Measurements from ENCODE around the gene SAPCD2. TPM values are rescaled to one million over a fixed set of nuclear protein-coding genes. Genes with fewer than 3 reads are reported as not detected.
"Not testable (repeated sequence)": the region's sequence is repeated elsewhere in the genome, so short reads cannot be mapped to it uniquely, and the experiment has no call there.

SAPCD2 gene
- total RNA-seq, 2 donors from 2014 or later, result 0.27 to 0.39 TPM

DNA sequence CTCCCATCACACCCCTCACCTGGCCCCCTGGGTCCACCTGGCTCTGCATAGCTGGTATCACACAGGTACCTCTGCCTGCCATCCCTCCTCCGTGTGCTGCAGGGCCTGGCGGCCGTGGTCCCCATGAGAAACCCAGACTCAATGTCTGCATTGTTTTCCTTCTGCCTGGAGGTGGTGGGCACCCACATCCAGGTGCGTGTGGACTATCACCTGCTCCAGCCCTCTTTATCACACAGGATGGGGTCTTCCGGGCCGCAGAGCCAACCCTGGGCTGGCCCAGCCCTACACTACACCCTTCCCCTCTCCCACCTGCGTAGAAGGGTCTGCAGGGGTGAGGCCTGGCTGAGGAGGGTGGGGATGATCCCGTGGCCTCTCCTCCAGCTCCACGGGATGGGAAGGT lies 31.4 kb downstream of the SAPCD2 start:
- H3K27me3 Mint-ChIP-seq, result no peaks in the 10 kb centered on the region
- H3K27ac Mint-ChIP-seq, result no peak overlapping the region
- H3K9me3 ChIP-seq (ENCODE audit: control insufficient read depth, low read length, poor library complexity, severe bottlenecking), result no peaks in the 10 kb centered on the region
- peaks cover 15% of the 10 kb centered on the region for H3K4me1 Mint-ChIP-seq
- ATAC-seq, result no peak
- no peak for DNase-seq
- no peak overlapping the region for H3K4me3 Mint-ChIP-seq
- no peaks in the 10 kb centered on the region for H3K36me3 Mint-ChIP-seq (ENCODE audit: low read depth)

DNA sequence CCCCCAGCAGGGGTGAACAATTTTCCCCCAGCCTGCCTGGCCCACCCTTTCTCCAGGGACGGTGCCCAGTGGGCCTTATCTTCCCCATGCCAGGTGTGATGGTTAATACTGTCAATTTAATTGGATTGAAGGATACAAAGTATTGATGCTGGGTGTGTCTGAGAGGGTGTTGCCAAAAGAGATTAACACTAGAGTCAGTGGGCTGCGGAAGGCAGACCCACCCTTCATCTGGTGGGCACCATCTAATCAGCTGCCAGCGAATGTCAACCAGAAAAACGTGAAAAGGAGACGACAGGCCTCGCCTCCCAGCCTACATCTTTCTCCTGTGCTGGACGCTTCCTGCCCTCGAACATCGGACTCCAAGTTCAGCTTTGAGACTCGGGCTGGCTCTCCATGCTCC lies 32.9 kb downstream of the SAPCD2 start:
- no peak for ATAC-seq
- Mint-ChIP-seq H3K27me3 (no peaks in the 10 kb centered on the region), H3K4me3 (no peak overlapping the region), H3K36me3 (ENCODE audit: low read depth) (no peaks in the 10 kb centered on the region), H3K4me1 (peaks cover 19% of the 10 kb centered on the region), H3K27ac (no peak overlapping the region)
- no peak for DNase-seq
- H3K9me3 ChIP-seq (ENCODE audit: control insufficient read depth, low read length, poor library complexity, severe bottlenecking), result no peaks in the 10 kb centered on the region

DNA sequence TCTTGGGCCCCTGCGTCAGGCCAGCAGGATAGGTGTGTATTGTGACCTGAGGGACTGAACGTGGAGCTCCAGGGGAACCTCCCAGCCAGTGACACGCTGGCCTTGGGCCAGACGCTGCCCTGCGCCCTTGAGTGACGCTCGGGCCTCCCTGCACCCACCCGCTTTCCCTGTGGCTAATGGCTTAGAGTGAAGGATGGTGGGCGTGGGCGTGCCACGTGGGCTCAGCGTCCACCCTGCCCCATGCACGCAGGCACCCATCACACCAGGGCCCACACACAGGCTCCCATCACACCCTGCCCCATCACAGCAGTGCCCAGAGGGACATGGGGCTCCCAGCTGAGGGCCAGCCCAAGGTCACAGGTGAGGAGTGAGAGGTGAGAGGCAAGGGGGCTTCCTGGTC lies 33.3 kb downstream of the SAPCD2 start:
- no peaks in the 10 kb centered on the region for H3K9me3 ChIP-seq (ENCODE audit: control insufficient read depth, low read length, poor library complexity, severe bottlenecking)
- ATAC-seq (no peak), DNase-seq (no peak)
- Mint-ChIP-seq H3K27me3 (no peaks in the 10 kb centered on the region), H3K4me1 (peaks cover 19% of the 10 kb centered on the region), H3K27ac (no peak overlapping the region), H3K36me3 (ENCODE audit: low read depth) (no peaks in the 10 kb centered on the region), H3K4me3 (no peak overlapping the region)

DNA sequence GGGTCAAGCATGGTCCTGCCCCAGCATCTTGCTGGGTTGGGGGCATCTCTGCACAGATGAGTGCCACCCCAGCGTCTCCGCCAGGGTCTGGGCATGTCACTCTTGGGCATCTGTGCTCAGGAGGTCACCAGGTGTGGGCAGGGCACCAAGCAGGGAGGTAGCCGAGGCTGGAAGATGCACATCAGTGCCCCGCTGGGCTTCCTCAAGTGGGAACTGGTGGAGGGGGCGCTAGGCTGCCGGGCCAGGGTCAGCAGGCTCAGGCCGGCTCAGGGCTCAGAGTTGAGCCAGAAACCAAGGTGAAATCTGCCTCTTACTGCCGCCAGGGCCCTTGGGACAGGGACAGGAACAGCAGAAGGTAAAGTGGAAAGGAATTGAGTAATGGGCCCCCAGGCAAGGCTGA lies 34.4 kb downstream of the SAPCD2 start:
- no peak for ATAC-seq
- H3K27me3 Mint-ChIP-seq, result no peaks in the 10 kb centered on the region
- DNase-seq, result no peak
- no peaks in the 10 kb centered on the region for H3K36me3 Mint-ChIP-seq (ENCODE audit: low read depth)
- H3K27ac Mint-ChIP-seq, result no peak overlapping the region
- H3K9me3 ChIP-seq (ENCODE audit: control insufficient read depth, low read length, poor library complexity, severe bottlenecking), result no peaks in the 10 kb centered on the region
- no peak overlapping the region for H3K4me3 Mint-ChIP-seq
- H3K4me1 Mint-ChIP-seq, result peaks cover 21% of the 10 kb centered on the region

DNA sequence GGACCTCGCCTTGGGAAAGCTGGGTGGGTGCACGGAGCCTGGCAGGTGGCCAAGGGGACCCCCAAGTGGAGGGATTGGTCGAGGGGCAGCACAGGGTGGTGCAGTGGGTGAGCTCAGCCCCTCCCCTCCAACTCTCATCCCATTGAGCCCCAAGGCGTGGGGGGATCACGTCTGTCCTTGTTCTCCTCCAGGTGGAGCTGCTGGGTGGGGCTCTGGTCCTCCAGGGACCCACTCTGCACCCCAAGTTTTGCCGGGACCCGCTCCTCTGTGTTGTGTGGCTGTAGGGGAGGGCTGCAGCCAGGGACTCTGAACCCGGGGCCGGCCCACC lies 34.9 kb downstream of the SAPCD2 start:
- H3K36me3 Mint-ChIP-seq (ENCODE audit: low read depth), result no peaks in the 10 kb centered on the region
- no peak for DNase-seq

DNA sequence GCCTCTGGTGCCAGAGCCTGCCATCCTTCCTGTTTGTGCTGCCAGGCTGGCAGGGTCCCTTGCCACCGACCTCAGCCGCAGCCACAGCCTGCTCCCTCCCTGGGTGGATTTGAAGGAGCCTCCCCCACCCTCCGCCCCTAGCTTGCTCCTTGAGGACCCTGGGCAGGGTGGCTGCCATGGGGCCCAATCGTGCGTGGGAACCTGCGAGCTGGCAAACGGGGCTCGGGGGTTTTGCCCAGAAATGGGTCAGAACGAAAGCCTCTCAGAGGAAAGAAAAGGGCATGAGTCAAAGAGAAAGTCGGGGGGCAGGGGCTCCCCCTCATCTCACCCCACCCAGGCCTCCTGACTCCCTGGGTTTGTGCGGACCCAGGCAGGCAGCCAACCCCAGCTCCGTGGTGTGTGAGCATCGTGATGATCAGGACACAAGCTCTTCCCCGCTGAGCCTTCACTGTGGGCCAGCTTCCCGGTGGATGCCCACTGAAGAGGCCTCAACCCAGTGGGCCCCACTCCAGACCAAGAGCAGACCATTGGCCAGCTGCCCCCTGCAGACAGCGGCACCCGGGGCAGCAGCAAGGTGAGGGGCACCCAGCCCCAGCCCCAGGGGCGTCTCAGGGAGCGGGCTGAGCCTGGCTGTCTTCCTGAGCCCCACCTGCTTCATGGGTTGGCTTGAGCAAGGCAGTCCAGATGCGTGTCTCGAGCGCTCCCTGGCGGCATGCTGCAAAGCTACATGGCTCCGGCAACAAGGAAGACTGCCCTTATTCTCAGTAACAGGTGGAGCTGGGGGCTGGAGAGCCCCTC lies 35.4 kb downstream of the SAPCD2 start:
- Mint-ChIP-seq H3K4me1 (peaks cover 28% of the 10 kb centered on the region), H3K27ac (peak overlapping the region; percentile 85), H3K36me3 (ENCODE audit: low read depth) (no peaks in the 10 kb centered on the region), H3K4me3 (peak overlapping the region; percentile 87), H3K27me3 (no peaks in the 10 kb centered on the region)
- DNase-seq (peak; percentile 79 to 86 (median 80)), ATAC-seq (peak; percentile 79)
- H3K9me3 ChIP-seq (ENCODE audit: control insufficient read depth, low read length, poor library complexity, severe bottlenecking), result no peaks in the 10 kb centered on the region

More for the DNA sequence above, 34.9 kb downstream of the SAPCD2 start:
- ATAC-seq, result no peak
- H3K4me3 Mint-ChIP-seq, result peak overlapping the region; percentile 87
- H3K27me3 Mint-ChIP-seq, result no peaks in the 10 kb centered on the region
- H3K27ac Mint-ChIP-seq, result peak overlapping the region; percentile 85
- no peaks in the 10 kb centered on the region for H3K9me3 ChIP-seq (ENCODE audit: control insufficient read depth, low read length, poor library complexity, severe bottlenecking)
- peaks cover 25% of the 10 kb centered on the region for H3K4me1 Mint-ChIP-seq

DNA sequence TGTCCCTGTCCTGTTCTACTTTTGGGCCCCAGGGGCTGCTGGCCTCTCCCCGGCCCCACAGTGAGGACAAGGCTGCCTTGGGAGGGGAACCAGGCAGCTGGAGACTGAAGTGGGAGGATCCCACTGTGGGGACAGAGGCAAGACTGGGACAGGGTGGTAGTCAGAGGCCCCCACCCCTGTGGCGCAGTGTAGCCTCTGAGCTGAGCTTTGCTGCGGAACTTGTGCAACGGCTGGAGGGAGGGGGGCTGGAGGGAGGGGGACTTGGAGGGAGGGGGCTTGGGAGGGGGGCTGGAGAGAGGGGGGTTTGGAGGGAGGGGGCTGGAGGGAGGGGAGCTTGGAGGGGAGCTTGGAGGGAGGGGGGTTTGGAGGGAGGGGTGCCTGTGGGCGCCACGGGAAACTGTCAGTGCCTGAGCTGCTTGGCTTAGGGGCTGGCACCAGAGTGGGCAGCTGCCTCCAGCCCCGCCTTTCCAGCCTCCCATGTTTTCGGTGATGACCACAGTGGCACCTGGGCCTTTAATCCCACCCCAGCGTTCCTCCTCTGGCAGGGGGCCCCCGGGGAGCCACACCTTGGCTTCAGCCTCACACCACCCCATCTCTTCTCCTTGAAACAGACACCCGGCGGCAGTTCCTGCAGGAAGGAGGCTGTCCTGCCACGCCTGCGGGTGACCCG lies 36.2 kb downstream of the SAPCD2 start:
- no peak for ATAC-seq
- DNase-seq, result no peak
- no peaks in the 10 kb centered on the region for H3K9me3 ChIP-seq (ENCODE audit: control insufficient read depth, low read length, poor library complexity, severe bottlenecking)
- Mint-ChIP-seq H3K4me1 (peaks cover 34% of the 10 kb centered on the region), H3K27ac (peak overlapping the region; percentile 85), H3K4me3 (peak overlapping the region; percentile 87), H3K27me3 (no peaks in the 10 kb centered on the region), H3K36me3 (ENCODE audit: low read depth) (no peaks in the 10 kb centered on the region)

DNA sequence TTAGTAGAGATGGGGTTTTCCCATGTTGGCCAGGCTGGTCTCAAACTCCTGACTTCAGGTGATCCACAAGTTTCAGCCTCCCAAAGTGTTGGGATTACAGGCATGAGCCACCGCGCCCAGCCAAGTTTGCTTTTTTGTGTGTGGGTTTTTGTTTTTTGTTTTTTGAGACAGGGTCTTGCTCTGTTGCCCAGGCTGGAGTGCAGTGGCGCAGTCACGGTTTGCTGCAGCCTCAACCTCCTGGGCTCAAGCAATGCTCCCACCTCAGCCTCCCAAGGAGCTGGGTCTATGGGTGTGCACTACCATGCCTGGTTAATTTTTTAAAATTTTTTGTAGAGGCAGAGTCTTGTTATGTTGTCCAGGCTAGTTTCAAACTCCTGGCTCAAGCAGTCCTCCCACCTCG lies 36.9 kb downstream of the SAPCD2 start:
- Mint-ChIP-seq H3K27ac (peak overlapping the region; percentile 62), H3K4me1 (peaks cover 35% of the 10 kb centered on the region), H3K4me3 (peak overlapping the region; percentile 79)
- ATAC-seq; H3K27me3 Mint-ChIP-seq; DNase-seq; H3K9me3 ChIP-seq (ENCODE audit: control insufficient read depth, low read length, poor library complexity, severe bottlenecking); H3K36me3 Mint-ChIP-seq (ENCODE audit: low read depth): not testable (repeated sequence)

DNA sequence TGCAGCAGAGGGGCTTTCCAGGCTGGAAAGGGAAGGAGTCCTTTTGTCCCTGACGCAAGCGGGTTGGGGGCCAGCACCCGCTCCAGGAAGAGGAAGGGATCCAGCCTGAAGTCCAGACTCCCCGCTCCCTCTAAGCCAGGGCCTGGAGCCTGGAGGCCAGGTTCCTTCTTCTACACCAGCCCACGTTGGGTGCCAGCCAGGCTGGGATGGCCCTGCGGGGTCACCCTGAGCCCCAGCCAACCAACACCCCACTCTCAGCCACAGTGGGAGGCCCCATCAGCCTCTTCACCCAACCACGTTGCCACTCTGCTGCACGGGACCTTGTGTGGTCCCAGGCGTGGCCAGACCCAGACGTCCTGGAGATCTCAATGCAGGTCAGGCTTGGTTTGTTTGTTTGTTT lies 37.5 kb downstream of the SAPCD2 start:
- H3K27ac Mint-ChIP-seq, result peak overlapping the region; percentile 62
- ATAC-seq (peak; percentile 35), DNase-seq (peak in 2 of 3 donors; percentile 38 to 41)
- peak overlapping the region; percentile 79 for H3K4me3 Mint-ChIP-seq
- H3K36me3 Mint-ChIP-seq (ENCODE audit: low read depth), result no peaks in the 10 kb centered on the region
- no peaks in the 10 kb centered on the region for H3K9me3 ChIP-seq (ENCODE audit: control insufficient read depth, low read length, poor library complexity, severe bottlenecking)
- H3K27me3 Mint-ChIP-seq, result no peaks in the 10 kb centered on the region
- peaks cover 35% of the 10 kb centered on the region for H3K4me1 Mint-ChIP-seq

DNA sequence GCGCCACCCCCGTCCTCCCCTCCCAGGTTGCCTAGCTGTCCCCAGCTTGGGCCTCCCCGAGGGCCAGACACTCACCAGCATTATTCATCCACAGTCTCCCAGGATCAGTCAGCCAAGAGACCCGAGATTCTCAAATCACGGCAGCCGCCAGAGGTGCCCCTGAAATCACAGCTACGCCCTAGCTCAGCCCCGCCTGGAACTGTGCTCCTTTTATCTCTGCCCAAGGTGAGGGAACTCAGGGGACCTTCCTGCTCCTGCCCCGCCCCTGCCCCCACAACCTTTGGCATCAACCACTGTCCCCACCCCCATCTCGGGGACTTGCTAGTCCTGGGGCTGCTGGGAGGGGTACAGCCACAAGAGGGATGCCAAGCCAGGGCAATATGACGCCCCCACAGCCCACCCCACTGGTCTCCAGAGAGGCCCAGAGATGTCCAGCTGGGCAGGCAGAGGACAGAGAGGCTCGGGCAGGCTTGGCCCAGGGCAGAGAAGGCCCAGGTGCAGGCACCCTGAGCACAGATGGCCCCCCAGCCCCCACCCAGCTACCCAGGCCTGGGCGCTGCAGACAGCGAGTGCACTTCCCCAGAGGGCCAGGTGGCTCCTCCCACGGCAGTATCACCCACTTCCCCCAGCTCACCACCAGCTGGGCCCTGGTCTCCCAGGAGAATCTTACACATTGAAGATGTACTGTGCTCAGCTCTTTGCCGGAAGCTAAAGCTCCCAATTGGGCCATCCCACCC lies 38.3 kb downstream of the SAPCD2 start, which contains the start of gene FUT7:
FUT7 (minus strand) TSS at position 185 of the 737 bp plus-strand sequence; CDS start at position 88, 97 bp downstream.
- peak within 1 kb of the TSS; percentile 94 for H3K4me3 Mint-ChIP-seq
- H3K4me1 Mint-ChIP-seq, result peaks cover 38% of the 10 kb centered on the region
- DNase-seq, result peak in 1 of 3 donors; percentile 35
- no peaks in the 10 kb centered on the region for H3K9me3 ChIP-seq (ENCODE audit: control insufficient read depth, low read length, poor library complexity, severe bottlenecking)
- no peaks in the 10 kb centered on the region for H3K27me3 Mint-ChIP-seq
- peak within 1 kb of the TSS; percentile 87 for H3K27ac Mint-ChIP-seq
- peak; percentile 14 for ATAC-seq
- no peaks in the 10 kb centered on the region for H3K36me3 Mint-ChIP-seq (ENCODE audit: low read depth)

DNA sequence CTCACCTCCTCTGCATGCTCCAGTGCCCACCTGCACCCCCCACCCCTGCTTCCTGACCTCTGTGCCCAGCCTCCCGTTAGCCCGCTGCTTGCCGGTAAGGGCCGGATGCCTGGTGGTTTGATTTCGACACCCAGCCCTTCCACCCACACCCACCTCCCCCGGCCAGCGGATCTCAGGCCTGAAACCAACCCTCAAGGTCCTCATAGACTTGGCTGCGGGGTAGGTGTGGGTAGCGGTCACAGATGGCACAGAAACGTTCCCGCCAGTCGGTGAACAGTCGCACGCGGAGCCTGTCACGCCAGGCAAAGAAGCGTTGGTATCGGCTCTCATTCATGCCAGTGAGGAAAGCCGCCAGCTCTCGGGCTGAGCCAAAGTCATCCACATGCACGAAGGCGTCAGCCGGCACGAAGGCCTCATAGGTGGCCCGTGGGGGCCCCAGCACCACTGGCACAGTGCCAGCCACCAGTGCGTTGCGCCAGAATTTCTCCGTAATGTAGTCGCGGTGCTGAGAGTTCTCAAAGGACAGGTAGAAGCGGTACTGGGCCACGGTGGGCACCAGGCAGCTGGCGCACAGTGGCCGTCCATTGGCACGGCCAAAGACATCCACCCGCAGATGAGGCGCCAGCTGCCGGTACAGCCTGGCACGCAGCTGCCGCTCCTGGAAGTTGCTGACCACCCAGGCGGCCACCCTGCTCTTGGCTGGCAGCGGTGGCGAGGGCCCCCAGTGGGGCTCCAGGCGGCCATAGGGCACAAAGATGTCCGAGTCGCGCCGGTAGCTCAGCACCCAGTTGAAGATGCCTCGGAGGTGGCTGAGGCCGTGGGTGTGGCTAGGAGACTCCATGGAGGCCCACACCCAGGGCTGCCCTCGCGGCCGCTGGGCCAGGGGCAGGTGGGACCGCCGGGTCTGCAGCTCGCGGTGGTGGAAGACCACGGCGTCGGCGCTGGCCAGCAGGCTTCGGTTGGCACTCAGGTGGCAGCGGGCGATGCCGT lies 39.5 kb downstream of the SAPCD2 start:
- Mint-ChIP-seq H3K27ac (peak overlapping the region; percentile 87), H3K36me3 (ENCODE audit: low read depth) (no peaks in the 10 kb centered on the region), H3K4me1 (peaks cover 43% of the 10 kb centered on the region), H3K27me3 (no peaks in the 10 kb centered on the region), H3K4me3 (peak overlapping the region; percentile 94)
- DNase-seq, result no peak
- no peaks in the 10 kb centered on the region for H3K9me3 ChIP-seq (ENCODE audit: control insufficient read depth, low read length, poor library complexity, severe bottlenecking)
- no peak for ATAC-seq

DNA sequence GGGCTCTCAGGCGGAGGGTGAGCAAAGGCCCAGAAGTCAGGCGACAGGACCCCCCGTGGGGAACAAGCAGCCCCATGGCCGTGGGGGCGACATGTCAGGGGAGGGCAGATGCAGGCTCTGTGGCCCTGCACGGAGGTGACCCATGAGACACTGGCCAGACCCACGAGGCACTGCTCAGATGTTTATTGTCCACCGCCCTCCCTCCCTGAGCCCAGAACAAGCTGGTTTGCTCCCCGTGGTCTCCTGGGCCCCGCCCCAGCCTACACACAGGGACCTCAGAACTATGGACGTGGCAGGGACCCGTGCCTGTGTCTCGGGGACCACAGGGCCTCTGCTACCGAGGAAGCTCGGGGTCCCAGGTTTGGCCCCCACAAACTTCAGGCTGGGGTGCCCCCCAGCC lies 40.4 kb downstream of the SAPCD2 start:
- DNase-seq (no peak), ATAC-seq (no peak)
- H3K4me1 Mint-ChIP-seq, result peaks cover 38% of the 10 kb centered on the region
- H3K27me3 Mint-ChIP-seq, result no peaks in the 10 kb centered on the region
- peak overlapping the region; percentile 87 for H3K27ac Mint-ChIP-seq
- H3K4me3 Mint-ChIP-seq, result peak overlapping the region; percentile 94
- H3K36me3 Mint-ChIP-seq (ENCODE audit: low read depth), result no peaks in the 10 kb centered on the region
- no peaks in the 10 kb centered on the region for H3K9me3 ChIP-seq (ENCODE audit: control insufficient read depth, low read length, poor library complexity, severe bottlenecking)

Measured in T-helper 17 cell (primary cell).